Lower leg skin (tissue), 3 donors: Measurements from ENCODE around the gene ADARB2.

Experiments used
- POLR2A ChIP-seq, 2 donors: fragments of 450-650 bp; IDR thresholded peaks; one replicate each; pipeline ENCODE4 v1.6.1; 2016 to 2017; ENCODE audit warnings: antibody characterized with exemption in 2 of 2, mild to moderate bottlenecking in 1 of 2, moderate library complexity in 1 of 2
- TF ChIP-seq, protein P1 (sequence below), 3 donors: fragments of 450-650 bp; IDR thresholded peaks; one replicate each; pipeline ENCODE4 v1.5.1; 2016; ENCODE audit warnings: antibody characterized with exemption in 3 of 3, mild to moderate bottlenecking in 3 of 3, moderate library complexity in 2 of 3

DNA sequence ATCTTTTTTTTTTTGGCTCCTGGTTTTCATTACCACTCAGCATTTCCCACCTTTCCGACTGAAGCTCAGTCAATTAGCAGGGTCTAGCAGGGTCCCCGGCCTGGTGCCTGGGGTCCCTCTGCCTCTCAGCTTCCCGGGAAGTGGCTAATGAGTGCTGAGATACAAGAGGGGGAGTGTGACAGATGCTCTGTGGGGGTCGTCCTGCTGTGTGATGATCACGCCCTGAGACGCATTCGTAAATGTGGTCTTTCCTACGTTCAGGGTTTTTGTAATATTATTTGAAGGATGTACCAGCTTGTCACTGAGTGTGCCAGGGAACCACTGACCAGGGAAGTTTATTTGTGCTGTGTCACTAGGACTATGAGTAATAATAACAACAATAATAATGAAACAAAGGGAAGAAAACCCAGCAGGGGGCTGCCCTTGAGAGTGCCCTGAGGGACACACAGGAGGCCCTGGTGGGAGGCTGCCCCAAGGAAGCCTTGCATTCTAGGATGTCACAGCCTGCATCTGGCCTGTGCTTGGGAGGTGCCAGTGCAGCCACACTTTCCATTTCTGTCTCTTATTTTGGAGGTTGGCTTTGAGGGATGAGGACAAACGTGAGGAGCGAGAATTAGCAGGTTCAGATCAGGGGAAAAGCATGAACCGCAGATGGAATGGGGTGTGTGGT is 337.8 kb downstream of the ADARB2 start:
- TF ChIP-seq, protein P1, sequence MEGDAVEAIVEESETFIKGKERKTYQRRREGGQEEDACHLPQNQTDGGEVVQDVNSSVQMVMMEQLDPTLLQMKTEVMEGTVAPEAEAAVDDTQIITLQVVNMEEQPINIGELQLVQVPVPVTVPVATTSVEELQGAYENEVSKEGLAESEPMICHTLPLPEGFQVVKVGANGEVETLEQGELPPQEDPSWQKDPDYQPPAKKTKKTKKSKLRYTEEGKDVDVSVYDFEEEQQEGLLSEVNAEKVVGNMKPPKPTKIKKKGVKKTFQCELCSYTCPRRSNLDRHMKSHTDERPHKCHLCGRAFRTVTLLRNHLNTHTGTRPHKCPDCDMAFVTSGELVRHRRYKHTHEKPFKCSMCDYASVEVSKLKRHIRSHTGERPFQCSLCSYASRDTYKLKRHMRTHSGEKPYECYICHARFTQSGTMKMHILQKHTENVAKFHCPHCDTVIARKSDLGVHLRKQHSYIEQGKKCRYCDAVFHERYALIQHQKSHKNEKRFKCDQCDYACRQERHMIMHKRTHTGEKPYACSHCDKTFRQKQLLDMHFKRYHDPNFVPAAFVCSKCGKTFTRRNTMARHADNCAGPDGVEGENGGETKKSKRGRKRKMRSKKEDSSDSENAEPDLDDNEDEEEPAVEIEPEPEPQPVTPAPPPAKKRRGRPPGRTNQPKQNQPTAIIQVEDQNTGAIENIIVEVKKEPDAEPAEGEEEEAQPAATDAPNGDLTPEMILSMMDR (IDR thresholded peaks at IDR 0.05): no peak
- no peak for TF ChIP-seq POLR2A (IDR thresholded peaks at IDR 0.05)
